ENCODE measurements around the gene GTF2IRD1. TPM values are rescaled to one million over a fixed set of nuclear protein-coding genes. Genes with fewer than 3 reads are reported as not detected.

Gene GTF2IRD1
- total and polyA plus RNA-seq, 2 of the 4 experiments (the other 2 are of a cell fraction): 4.1 to 21.9 TPM

DNA sequence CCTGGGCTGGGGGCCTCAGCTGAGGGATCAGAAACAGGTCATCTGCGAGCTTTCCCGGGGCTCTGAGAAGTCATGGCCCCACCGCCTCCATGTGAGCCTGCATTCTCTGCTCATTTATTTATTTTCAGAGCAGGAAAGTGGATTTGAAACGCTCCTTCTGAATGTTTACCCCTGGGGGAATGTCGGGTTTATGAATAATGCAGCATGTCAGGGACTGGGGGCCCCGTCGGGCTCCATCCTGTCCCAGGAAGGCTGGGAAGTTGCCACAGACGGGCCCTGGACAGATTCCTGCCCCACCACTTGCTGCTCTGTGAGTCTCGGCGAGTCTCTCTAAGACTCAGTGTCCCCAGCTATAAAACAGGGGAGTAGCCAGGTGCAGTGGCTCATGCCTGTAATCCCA is 11.9 kb upstream of the GTF2IRD1 start:
- peak overlapping the region; percentile 74 for H2AFZ ChIP-seq (replicated peaks; ENCODE audit: low read length, poor library complexity)
- H3K27ac ChIP-seq (ENCODE audit: insufficient read depth, low read length): peak overlapping the region; percentile 72
- dilution Hi-C loops (cut with HindIII; ENCODE audit: low sequenced_read_pairs, unreplicated experiment): no loop called here
- ATAC-seq (ENCODE audit: low read depth): peak; percentile 86
- peak overlapping the region; percentile 57; the same call in 1 of the 2 replicates for H3K4me2 ChIP-seq (ENCODE audit: low read depth, low read length)
- 17% methylated on average over 2 of the region's 10 CpGs; no CpG with 5 or more reads in 1 of the 2 experiments for WGBS, 2 experiments (ENCODE audit: extremely low coverage in 2 of 2, insufficient read length in 1 of 2)
- no peaks in the 10 kb centered on the region for H4K20me1 ChIP-seq (ENCODE audit: insufficient read depth, low read length)
- no peak overlapping the region for H3K14ac ChIP-seq (replicated peaks; ENCODE audit: low read depth, low read length)
- peak; percentile 15 for DNase-seq
- no peaks in the 10 kb centered on the region for H3K27me3 ChIP-seq (ENCODE audit: control insufficient read depth, insufficient read depth, low read length)
- H3K36me3 ChIP-seq (ENCODE audit: control insufficient read depth, insufficient read depth, low read length): no peaks in the 10 kb centered on the region
- peak overlapping the region; percentile 7; the same call in 1 of the 2 replicates for H2AK5ac ChIP-seq (ENCODE audit: low read depth, low read length)
- H3K23ac ChIP-seq (ENCODE audit: low read depth, low read length): no peak overlapping the region
- intact Hi-C loops (cut with micrococcal nuclease): no loop called here
- H4K91ac ChIP-seq (ENCODE audit: insufficient read depth, low read depth, low read length): no peak overlapping the region
- peak overlapping the region; percentile 74; the same call in 1 of the 2 replicates for H4K5ac ChIP-seq (ENCODE audit: low read depth, low read length)
- ChIA-PET POLR2A (ENCODE audit: unreplicated experiment) (no interaction called here), CTCF (no interaction called here)
- in situ Hi-C loops (cut with MboI; ENCODE audit: low sequenced_read_pairs): no loop called here
- H3K4me1 ChIP-seq (ENCODE audit: control insufficient read depth, insufficient read depth, low read length): peaks cover 5% of the 10 kb centered on the region
- H4K8ac ChIP-seq (ENCODE audit: low read depth in 2 of 2, low read length in 2 of 2): peak overlapping the region in 1 of 2 experiments; percentile 44; a peak in 1 of 4 replicates
- 0 out of 2 replicates have a peak overlapping the region, but pooled peaks have one; percentile 30 for H3K9ac ChIP-seq (ENCODE audit: low read depth, low read length)
- no peak overlapping the region for H3K56ac ChIP-seq (ENCODE audit: extremely low read depth, insufficient read depth, low read length)
- H2AK9ac ChIP-seq (replicated peaks; ENCODE audit: low read depth, low read length, poor library complexity): no peak overlapping the region
- peak overlapping the region; percentile 82 for H3K18ac ChIP-seq (ENCODE audit: low read depth, low read length)
- H3K79me1 ChIP-seq (ENCODE audit: low read depth in 1 of 2, low read length in 2 of 2): no peaks in the 10 kb centered on the region
- H2BK15ac ChIP-seq (ENCODE audit: low read depth, low read length): no peak overlapping the region
- TF ChIP-seq, protein P1, sequence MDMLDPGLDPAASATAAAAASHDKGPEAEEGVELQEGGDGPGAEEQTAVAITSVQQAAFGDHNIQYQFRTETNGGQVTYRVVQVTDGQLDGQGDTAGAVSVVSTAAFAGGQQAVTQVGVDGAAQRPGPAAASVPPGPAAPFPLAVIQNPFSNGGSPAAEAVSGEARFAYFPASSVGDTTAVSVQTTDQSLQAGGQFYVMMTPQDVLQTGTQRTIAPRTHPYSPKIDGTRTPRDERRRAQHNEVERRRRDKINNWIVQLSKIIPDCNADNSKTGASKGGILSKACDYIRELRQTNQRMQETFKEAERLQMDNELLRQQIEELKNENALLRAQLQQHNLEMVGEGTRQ (IDR thresholded peaks at IDR 0.05; ENCODE audit: low read depth, low read length): no peak
- no peak for TF ChIP-seq MXI1 (IDR thresholded peaks at IDR 0.05; ENCODE audit: borderline replicate concordance, low read depth, low read length)
- no peak for TF ChIP-seq RFX5 (IDR thresholded peaks at IDR 0.05; ENCODE audit: low read depth, low read length)
- no peak overlapping the region for H2BK5ac ChIP-seq (ENCODE audit: low read depth, low read length, poor library complexity, severe bottlenecking)
- peaks cover 7% of the 10 kb centered on the region for H3K9me3 ChIP-seq (ENCODE audit: control insufficient read depth, insufficient read depth, low read length)
- no peak overlapping the region for H3K4me3 ChIP-seq (ENCODE audit: insufficient read depth, low read depth, low read length)
- H3K9me1 ChIP-seq (ENCODE audit: insufficient read depth, low read length): no peaks in the 10 kb centered on the region
- H3K4ac ChIP-seq (ENCODE audit: low read depth, low read length): no peak overlapping the region
- peak overlapping the region; percentile 36 for H2BK120ac ChIP-seq (ENCODE audit: low read depth, low read length)
- BruUV-seq (replicated peaks): no TSS peak
- H2BK20ac ChIP-seq (ENCODE audit: low read depth, low read length): peak overlapping the region; percentile 64; the same call in 1 of the 2 replicates

Data from IMR-90 (cell line).